ENCODE data around the gene SSTR3. TPM values are rescaled to one million over a fixed set of nuclear protein-coding genes. Genes with fewer than 3 reads are reported as not detected.

SSTR3 gene
- total and polyA plus RNA-seq, 3 experiments from 2014 or later: 0.24 to 0.62 (median 0.59) TPM

- POLR2A ChIA-PET: no interaction called here
- Mint-ChIP-seq H3K27me3 (no peaks in the 10 kb centered on the region), H3K27ac (peak overlapping the region in 7 of 8 donors; percentile 21 to 97 (median 80)), H3K36me3 (peaks cover 0 to 2% (median 0%) of the 10 kb centered on the region in 3 donors), H3K9me3 (no peaks in the 10 kb centered on the region), H3K4me1 (peaks cover 51 to 74% (median 62%) of the 10 kb centered on the region in 3 donors), H3K4me3 (peak overlapping the region in 1 of 7 donors; percentile 12)
- H3K9me3 ChIP-seq (ENCODE audit: low read length): no peaks in the 10 kb centered on the region
- H3K27ac ChIP-seq (ENCODE audit: low read depth, low read length): no peak overlapping the region
- H3K36me3 ChIP-seq (ENCODE audit: insufficient read depth, low read length): no peaks in the 10 kb centered on the region
- no peak overlapping the region for H3K4me3 ChIP-seq (ENCODE audit: low read length)
- CTCF ChIA-PET: interaction anchor here (5.2 to 7.7 kb wide), 2 partner anchors 32 to 74 kb away, joined by 32 to 127 read pairs; no protein-coding TSS in a partner anchor
- peak in 1 of 5 donors; percentile 37 for DNase-seq
- no peaks in the 10 kb centered on the region for H3K27me3 ChIP-seq (ENCODE audit: insufficient read depth, low read length, poor library complexity, severe bottlenecking)
- H3K4me1 ChIP-seq (ENCODE audit: insufficient read depth, low read length): peaks cover 57% of the 10 kb centered on the region
Observed at GRCh38 chr22:37195921-37196320, 16.4 kb downstream of the SSTR3 start.

GRCh38 chr22:37194750-37195149 is 17.5 kb downstream of the SSTR3 start:
- POLR2A ChIA-PET: no interaction called here
- Mint-ChIP-seq H3K36me3 (peaks cover 0 to 3% (median 0%) of the 10 kb centered on the region in 3 donors), H3K4me3 (peak overlapping the region in 2 of 7 donors; percentile 66 to 82), H3K27ac (peak overlapping the region; percentile 90 to 98 (median 94)), H3K4me1 (peaks cover 51 to 72% (median 62%) of the 10 kb centered on the region in 3 donors), H3K9me3 (no peaks in the 10 kb centered on the region), H3K27me3 (no peaks in the 10 kb centered on the region)
- DNase-seq: no peak
- H3K27ac ChIP-seq (ENCODE audit: low read depth, low read length): no peak overlapping the region
- no peak overlapping the region for H3K4me3 ChIP-seq (ENCODE audit: low read length)
- CTCF ChIA-PET: interaction anchor here (1.1 to 1.6 kb wide), 4 partner anchors 11 to 118 kb away, joined by 3 to 4 read pairs (median 4); no protein-coding TSS in a partner anchor
- peaks cover 52% of the 10 kb centered on the region for H3K4me1 ChIP-seq (ENCODE audit: insufficient read depth, low read length)
- no peaks in the 10 kb centered on the region for H3K27me3 ChIP-seq (ENCODE audit: insufficient read depth, low read length, poor library complexity, severe bottlenecking)
- no peaks in the 10 kb centered on the region for H3K36me3 ChIP-seq (ENCODE audit: insufficient read depth, low read length)
- H3K9me3 ChIP-seq (ENCODE audit: low read length): no peaks in the 10 kb centered on the region

GRCh38 chr22:37193629-37194191 is 18.6 kb downstream of the SSTR3 start:
- Histone ChIP-seq H3K27me3 (ENCODE audit: insufficient read depth, low read length, poor library complexity, severe bottlenecking) (no peaks in the 10 kb centered on the region), H3K9me3 (ENCODE audit: low read length) (no peaks in the 10 kb centered on the region), H3K36me3 (ENCODE audit: insufficient read depth, low read length) (no peaks in the 10 kb centered on the region), H3K27ac (ENCODE audit: low read depth, low read length) (no peak overlapping the region), H3K4me1 (ENCODE audit: insufficient read depth, low read length) (peaks cover 48% of the 10 kb centered on the region), H3K4me3 (ENCODE audit: low read length) (peak overlapping the region; percentile 33)
- ChIA-PET CTCF (interaction anchor here (0.8 to 1.9 kb wide), 7 partner anchors 26 to 117 kb away, joined by 3 to 6 read pairs (median 3); no protein-coding TSS in a partner anchor), POLR2A (interaction anchor here (1.4 kb wide), 1 partner anchor 374 kb away, joined by 3 read pairs; no protein-coding TSS in a partner anchor)
- H3K4me1 Mint-ChIP-seq: peaks cover 60 to 76% (median 72%) of the 10 kb centered on the region in 3 donors
- peak overlapping the region; percentile 27 to 86 (median 61) for H3K4me3 Mint-ChIP-seq
- H3K27ac Mint-ChIP-seq: peak overlapping the region; percentile 90 to 98 (median 94)
- peaks cover 0 to 4% (median 3%) of the 10 kb centered on the region in 3 donors for H3K36me3 Mint-ChIP-seq
- no peaks in the 10 kb centered on the region for H3K27me3 Mint-ChIP-seq
- DNase-seq: peak in 4 of 5 donors; percentile 22 to 64 (median 62)
- no peaks in the 10 kb centered on the region for H3K9me3 Mint-ChIP-seq

GRCh38 chr22:37192741-37193140 is 19.5 kb downstream of the SSTR3 start:
- Mint-ChIP-seq H3K4me1 (peaks cover 62 to 78% (median 74%) of the 10 kb centered on the region in 3 donors), H3K27me3 (no peaks in the 10 kb centered on the region), H3K9me3 (no peaks in the 10 kb centered on the region), H3K27ac (peak overlapping the region; percentile 41 to 98 (median 91)), H3K4me3 (peak overlapping the region in 1 of 7 donors; percentile 29), H3K36me3 (peaks cover 0 to 4% (median 3%) of the 10 kb centered on the region in 3 donors)
- Histone ChIP-seq H3K9me3 (ENCODE audit: low read length) (no peaks in the 10 kb centered on the region), H3K4me1 (ENCODE audit: insufficient read depth, low read length) (peaks cover 51% of the 10 kb centered on the region), H3K4me3 (ENCODE audit: low read length) (no peak overlapping the region), H3K36me3 (ENCODE audit: insufficient read depth, low read length) (no peaks in the 10 kb centered on the region), H3K27ac (ENCODE audit: low read depth, low read length) (no peak overlapping the region), H3K27me3 (ENCODE audit: insufficient read depth, low read length, poor library complexity, severe bottlenecking) (no peaks in the 10 kb centered on the region)
- POLR2A ChIA-PET: interaction anchor here (1.4 to 1.6 kb wide), 2 partner anchors 43 to 375 kb away, joined by 3 to 5 read pairs; partner anchors contain the start of gene IL2RB
- no peak for DNase-seq
- CTCF ChIA-PET: interaction anchor here (1.9 to 3.0 kb wide), 2 partner anchors 23 to 26 kb away, joined by 6 to 7 read pairs; no protein-coding TSS in a partner anchor

- POLR2A ChIA-PET: interaction anchor here (1.6 kb wide), 1 partner anchor 42 kb away, joined by 5 read pairs; the partner anchor contains the start of gene IL2RB
- Histone ChIP-seq H3K4me3 (ENCODE audit: low read length) (no peak overlapping the region), H3K27ac (ENCODE audit: low read depth, low read length) (no peak overlapping the region), H3K9me3 (ENCODE audit: low read length) (no peaks in the 10 kb centered on the region), H3K4me1 (ENCODE audit: insufficient read depth, low read length) (peaks cover 51% of the 10 kb centered on the region), H3K36me3 (ENCODE audit: insufficient read depth, low read length) (no peaks in the 10 kb centered on the region), H3K27me3 (ENCODE audit: insufficient read depth, low read length, poor library complexity, severe bottlenecking) (no peaks in the 10 kb centered on the region)
- Mint-ChIP-seq H3K9me3 (no peaks in the 10 kb centered on the region), H3K4me3 (no peak overlapping the region), H3K4me1 (peaks cover 62 to 78% (median 74%) of the 10 kb centered on the region in 3 donors), H3K27ac (peak overlapping the region; percentile 32 to 98 (median 90)), H3K36me3 (peaks cover 0 to 4% (median 3%) of the 10 kb centered on the region in 3 donors), H3K27me3 (no peaks in the 10 kb centered on the region)
- no peak for DNase-seq
- CTCF ChIA-PET: interaction anchor here (1.1 to 3.0 kb wide), 2 partner anchors 22 to 45 kb away, joined by 3 to 7 read pairs; no protein-coding TSS in a partner anchor
Observed at GRCh38 chr22:37192204-37192603, 20.1 kb downstream of the SSTR3 start.

- Mint-ChIP-seq H3K4me1 (peaks cover 70 to 79% (median 78%) of the 10 kb centered on the region in 3 donors), H3K9me3 (no peaks in the 10 kb centered on the region), H3K4me3 (no peak overlapping the region), H3K27ac (peak overlapping the region in 1 of 8 donors; percentile 54), H3K27me3 (no peaks in the 10 kb centered on the region), H3K36me3 (peaks cover 0 to 4% (median 3%) of the 10 kb centered on the region in 3 donors)
- ChIA-PET CTCF (interaction anchor here (1.3 to 3.0 kb wide), 3 partner anchors 9 to 48 kb away, joined by 3 to 7 read pairs (median 6); no protein-coding TSS in a partner anchor), POLR2A (no interaction called here)
- H3K9me3 ChIP-seq (ENCODE audit: low read length): no peaks in the 10 kb centered on the region
- no peak overlapping the region for H3K27ac ChIP-seq (ENCODE audit: low read depth, low read length)
- H3K36me3 ChIP-seq (ENCODE audit: insufficient read depth, low read length): no peaks in the 10 kb centered on the region
- H3K4me3 ChIP-seq (ENCODE audit: low read length): no peak overlapping the region
- DNase-seq: no peak
- H3K27me3 ChIP-seq (ENCODE audit: insufficient read depth, low read length, poor library complexity, severe bottlenecking): no peaks in the 10 kb centered on the region
- peaks cover 58% of the 10 kb centered on the region for H3K4me1 ChIP-seq (ENCODE audit: insufficient read depth, low read length)
Observed at GRCh38 chr22:37190262-37190780, 22.0 kb downstream of the SSTR3 start.

GRCh38 chr22:37188901-37189466 is 23.3 kb downstream of the SSTR3 start:
- Mint-ChIP-seq H3K9me3 (no peaks in the 10 kb centered on the region), H3K27ac (peak overlapping the region in 7 of 8 donors; percentile 25 to 78 (median 76)), H3K36me3 (peaks cover 0 to 4% (median 3%) of the 10 kb centered on the region in 3 donors), H3K4me3 (peak overlapping the region in 5 of 7 donors; percentile 25 to 50 (median 48)), H3K27me3 (no peaks in the 10 kb centered on the region), H3K4me1 (peaks cover 67 to 78% (median 74%) of the 10 kb centered on the region in 3 donors)
- Histone ChIP-seq H3K36me3 (ENCODE audit: insufficient read depth, low read length) (no peaks in the 10 kb centered on the region), H3K4me1 (ENCODE audit: insufficient read depth, low read length) (peaks cover 60% of the 10 kb centered on the region), H3K9me3 (ENCODE audit: low read length) (no peaks in the 10 kb centered on the region), H3K27ac (ENCODE audit: low read depth, low read length) (no peak overlapping the region), H3K4me3 (ENCODE audit: low read length) (no peak overlapping the region), H3K27me3 (ENCODE audit: insufficient read depth, low read length, poor library complexity, severe bottlenecking) (no peaks in the 10 kb centered on the region)
- no peak for DNase-seq
- CTCF ChIA-PET: interaction anchor here (2.9 kb wide), 1 partner anchor 8 kb away, joined by 16 read pairs; no protein-coding TSS in a partner anchor
- POLR2A ChIA-PET: interaction anchor here (0.5 kb wide), 1 partner anchor 59 kb away, joined by 3 read pairs; no protein-coding TSS in a partner anchor

Data from CD8-positive, alpha-beta memory T cell (primary cell).